Trophoblast cell (in vitro differentiated cells and primary cell): ENCODE data around the gene GRID1.
A peak's percentile ranks its signal among the peaks of the same experiment; 100 is the strongest.

ENCODE experiments used
- DNase-seq, 2 donors: peaks; one replicate each; pipeline ENCODE4 v3.0.0-alpha.2; 2016
- H2AFZ ChIP-seq: 2 replicates; pipeline ENCODE4 v1.6.1; 2013; ENCODE audit warnings: low read length, moderate library complexity, mild to moderate bottlenecking; ENCODE audit not compliant: insufficient read depth, poor library complexity
- H2AK5ac ChIP-seq: 2 replicates; pipeline ENCODE4 v1.6.1; 2013; ENCODE audit warnings: mild to moderate bottlenecking, low read length
- H2BK120ac ChIP-seq: 2 replicates; pipeline ENCODE4 v1.6.1; 2013; ENCODE audit warnings: low read length, mild to moderate bottlenecking, moderate library complexity; ENCODE audit not compliant: insufficient read depth, poor library complexity
- H2BK12ac ChIP-seq: 2 replicates; pipeline ENCODE4 v1.6.1; 2013; ENCODE audit warnings: mild to moderate bottlenecking, low read length, moderate library complexity
- H2BK5ac ChIP-seq: 2 replicates; pipeline ENCODE4 v1.6.1; 2013; ENCODE audit warnings: low read length, low read depth, moderate library complexity, mild to moderate bottlenecking; ENCODE audit not compliant: poor library complexity
- H3K14ac ChIP-seq: 2 replicates; pipeline ENCODE4 v1.6.1; 2013; ENCODE audit warnings: mild to moderate bottlenecking, low read length
- H3K18ac ChIP-seq: 2 replicates; pipeline ENCODE4 v1.6.1; 2013; ENCODE audit warnings: mild to moderate bottlenecking, low read length
- H3K23ac ChIP-seq: 2 replicates; pipeline ENCODE4 v1.6.1; 2013; ENCODE audit warnings: low read length
- H3K27ac ChIP-seq: 2 replicates; pipeline ENCODE4 v1.5.1; 2013; ENCODE audit warnings: low read depth, mild to moderate bottlenecking, inconsistent platforms, low read length, moderate library complexity
- H3K27me3 ChIP-seq: 2 replicates; pipeline ENCODE4 v1.6.1; 2013; ENCODE audit warnings: inconsistent platforms, mild to moderate bottlenecking, low read length, moderate library complexity; ENCODE audit not compliant: insufficient read depth
- H3K36me3 ChIP-seq, 2 experiments: 1 replicate in 1 of 2; 2 replicates in 1 of 2; pipeline ENCODE4 v1.6.1; 2013; ENCODE audit warnings: low read length in 2 of 2, mild to moderate bottlenecking in 2 of 2, moderate library complexity in 1 of 2; ENCODE audit not compliant: insufficient read depth in 2 of 2, control insufficient read depth in 1 of 2
- H3K4ac ChIP-seq: 2 replicates; pipeline ENCODE4 v1.6.1; 2013; ENCODE audit warnings: low read depth, mild to moderate bottlenecking, low read length, moderate library complexity
- H3K4me1 ChIP-seq, 2 experiments: 1 replicate in 1 of 2; 2 replicates in 1 of 2; pipeline ENCODE4 v1.6.1; 2013; ENCODE audit warnings: low read length in 2 of 2, mild to moderate bottlenecking in 2 of 2, moderate library complexity in 1 of 2; ENCODE audit not compliant: insufficient read depth in 2 of 2, control insufficient read depth in 1 of 2
- H3K4me2 ChIP-seq: 2 replicates; pipeline ENCODE4 v1.6.1; 2013; ENCODE audit warnings: inconsistent platforms, mild to moderate bottlenecking, low read length, moderate library complexity
- H3K4me3 ChIP-seq: 2 replicates; pipeline ENCODE4 v1.5.1; 2013; ENCODE audit warnings: mild to moderate bottlenecking, low read depth, low read length, inconsistent platforms
- H3K79me1 ChIP-seq: one replicate; pipeline ENCODE4 v1.6.1; 2013; ENCODE audit warnings: low read length
- H3K79me2 ChIP-seq: 2 replicates; pipeline ENCODE4 v1.6.1; 2013; ENCODE audit warnings: low read length, mild to moderate bottlenecking; ENCODE audit not compliant: control insufficient read depth, insufficient read depth, poor library complexity
- H3K9ac ChIP-seq: 2 replicates; pipeline ENCODE4 v1.6.1; 2013; ENCODE audit warnings: mild to moderate bottlenecking, low read length
- H3K9me3 ChIP-seq: 2 replicates; pipeline ENCODE4 v1.6.1; 2013; ENCODE audit warnings: low read depth, mild to moderate bottlenecking, control low read depth, inconsistent platforms, low read length; ENCODE audit not compliant: insufficient read depth
- H4K12ac ChIP-seq: 2 replicates; pipeline ENCODE4 v1.6.1; 2013; ENCODE audit warnings: low read depth, mild to moderate bottlenecking, low read length, moderate library complexity
- H4K8ac ChIP-seq: 2 replicates; pipeline ENCODE4 v1.6.1; 2013; ENCODE audit warnings: low read depth, mild to moderate bottlenecking, low read length, moderate library complexity
- H4K91ac ChIP-seq: one replicate; pipeline ENCODE4 v1.6.1; 2013; ENCODE audit warnings: low read depth, mild to moderate bottlenecking, low read length, moderate library complexity
- WGBS: extraction: QIAGEN DNeasy Blood & Tissue Kit; methylation state at CpG from one replicate; pipeline ENCODE4 v1.1.7; 2013; ENCODE audit warnings: missing lambda C conversion rate; ENCODE audit not compliant: insufficient read length, insufficient coverage; ENCODE audit errors: extremely low coverage; 5-methylcytosine and 5-hydroxymethylcytosine counted together

Gene GRID1

GRCh38 chr10:86160890-86161585 lies 205.6 kb downstream of the GRID1 start:
- no peak overlapping the region for H4K12ac ChIP-seq
- H3K4me3 ChIP-seq: no peak overlapping the region
- H3K79me1 ChIP-seq: no peaks in the 10 kb centered on the region
- H2AK5ac ChIP-seq: no peak overlapping the region
- H3K4ac ChIP-seq: no peak overlapping the region
- DNase-seq: peak; percentile 21 to 51
- no peaks in the 10 kb centered on the region for H3K79me2 ChIP-seq
- H3K27me3 ChIP-seq: no peaks in the 10 kb centered on the region
- no peak overlapping the region for H3K9ac ChIP-seq
- no CpG with 5 or more reads among the region's 8 CpGs for WGBS
- no peak overlapping the region for H3K27ac ChIP-seq
- H4K91ac ChIP-seq: no peak overlapping the region
- no peak overlapping the region for H2BK12ac ChIP-seq
- H4K8ac ChIP-seq: no peak overlapping the region
- H3K14ac ChIP-seq: no peak overlapping the region
- H3K4me2 ChIP-seq: no peak overlapping the region
- no peaks in the 10 kb centered on the region for H3K4me1 ChIP-seq
- no peak overlapping the region for H2BK120ac ChIP-seq
- H3K18ac ChIP-seq: no peak overlapping the region
- H3K36me3 ChIP-seq: no peaks in the 10 kb centered on the region
- peaks cover 3% of the 10 kb centered on the region for H3K9me3 ChIP-seq
- no peak overlapping the region for H3K23ac ChIP-seq
- no peak overlapping the region for H2BK5ac ChIP-seq
- no peak overlapping the region for H2AFZ ChIP-seq

DNA sequence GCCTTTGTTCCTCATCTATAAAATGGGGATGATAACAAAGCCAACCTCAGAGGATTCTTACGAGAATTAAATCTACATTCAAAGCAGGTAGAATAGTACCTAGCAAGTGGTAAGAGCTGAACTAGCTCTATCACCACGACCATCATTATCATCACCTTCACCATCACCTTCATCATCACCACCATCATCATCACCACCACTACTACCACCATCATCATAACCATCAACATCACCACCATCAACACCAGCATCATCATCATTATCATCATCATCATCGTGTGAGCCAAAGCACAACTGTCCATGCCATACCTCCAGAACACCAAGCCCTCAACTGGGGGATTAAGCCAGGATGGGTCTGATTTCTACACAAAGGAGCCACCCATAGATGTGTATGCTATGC lies 206.8 kb downstream of the GRID1 start:
- Histone ChIP-seq H3K27me3 (no peaks in the 10 kb centered on the region), H3K36me3 (no peaks in the 10 kb centered on the region), H4K91ac (no peak overlapping the region), H3K14ac (no peak overlapping the region), H2AFZ (no peak overlapping the region), H3K4me2 (no peak overlapping the region), H3K79me1 (no peaks in the 10 kb centered on the region), H2BK120ac (no peak overlapping the region), H3K79me2 (no peaks in the 10 kb centered on the region), H3K23ac (peak overlapping the region; percentile 11), H3K27ac (no peak overlapping the region), H4K8ac (no peak overlapping the region), H4K12ac (no peak overlapping the region), H2AK5ac (no peak overlapping the region), H3K4me3 (no peak overlapping the region), H3K18ac (no peak overlapping the region), H2BK12ac (no peak overlapping the region), H3K4ac (no peak overlapping the region), H3K4me1 (no peaks in the 10 kb centered on the region), H2BK5ac (no peak overlapping the region), H3K9ac (no peak overlapping the region), H3K9me3 (peaks cover 5% of the 10 kb centered on the region)
- WGBS: no CpG with 5 or more reads among the region's 3 CpGs
- no peak for DNase-seq

DNA sequence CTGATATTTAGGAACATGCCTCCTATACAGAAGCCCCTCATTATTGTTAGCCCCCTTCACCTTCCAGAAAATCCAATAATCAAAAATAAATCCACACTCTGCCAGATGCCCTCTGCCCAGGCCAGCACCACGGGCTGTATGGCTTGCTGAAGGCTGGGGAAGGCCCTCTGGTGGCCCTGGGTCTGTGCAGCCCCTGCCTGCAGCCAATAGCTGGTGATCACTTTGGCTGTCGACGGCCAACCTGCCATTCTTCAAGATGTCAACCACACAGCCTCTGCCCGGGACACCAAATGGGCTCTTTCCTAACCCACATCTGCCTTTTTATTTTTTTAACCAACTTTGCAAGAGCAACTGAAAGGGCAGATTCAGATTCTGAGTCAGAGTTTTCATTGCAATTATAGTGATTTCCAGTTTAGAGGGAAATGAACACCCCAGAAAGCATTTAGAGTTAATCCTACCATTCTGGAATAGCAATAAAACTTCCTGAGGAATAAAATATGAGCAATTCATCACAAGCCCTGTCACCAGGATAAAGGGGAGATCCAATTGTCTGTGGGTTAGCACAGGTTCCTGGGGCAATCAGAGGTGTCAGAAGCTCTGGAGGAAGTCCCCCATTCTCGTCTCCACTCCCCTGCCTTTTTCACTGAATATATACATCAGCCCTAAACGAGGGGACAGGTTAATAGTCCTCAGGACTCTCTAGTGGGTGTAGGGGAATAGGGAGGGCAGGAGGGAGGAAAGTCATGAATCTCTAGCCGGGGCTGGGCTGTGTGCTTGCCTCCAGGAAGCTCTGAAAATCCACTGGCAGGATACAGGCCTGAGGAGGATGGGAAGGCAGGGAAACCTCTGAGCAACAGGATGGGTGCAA lies 211.3 kb downstream of the GRID1 start:
- Histone ChIP-seq H3K9me3 (peaks cover 5% of the 10 kb centered on the region), H3K79me2 (no peaks in the 10 kb centered on the region), H3K36me3 (no peaks in the 10 kb centered on the region), H3K9ac (no peak overlapping the region), H2BK120ac (no peak overlapping the region), H4K12ac (no peak overlapping the region), H3K27me3 (no peaks in the 10 kb centered on the region), H3K23ac (no peak overlapping the region), H3K4me2 (no peak overlapping the region), H2BK5ac (no peak overlapping the region), H3K79me1 (no peaks in the 10 kb centered on the region), H3K4me1 (no peaks in the 10 kb centered on the region), H2AFZ (no peak overlapping the region), H2AK5ac (no peak overlapping the region), H3K4me3 (no peak overlapping the region), H4K8ac (no peak overlapping the region), H2BK12ac (no peak overlapping the region), H4K91ac (no peak overlapping the region), H3K27ac (no peak overlapping the region), H3K14ac (no peak overlapping the region), H3K4ac (no peak overlapping the region), H3K18ac (no peak overlapping the region)
- DNase-seq: no peak
- WGBS: no CpG with 5 or more reads among the region's 7 CpGs

DNA sequence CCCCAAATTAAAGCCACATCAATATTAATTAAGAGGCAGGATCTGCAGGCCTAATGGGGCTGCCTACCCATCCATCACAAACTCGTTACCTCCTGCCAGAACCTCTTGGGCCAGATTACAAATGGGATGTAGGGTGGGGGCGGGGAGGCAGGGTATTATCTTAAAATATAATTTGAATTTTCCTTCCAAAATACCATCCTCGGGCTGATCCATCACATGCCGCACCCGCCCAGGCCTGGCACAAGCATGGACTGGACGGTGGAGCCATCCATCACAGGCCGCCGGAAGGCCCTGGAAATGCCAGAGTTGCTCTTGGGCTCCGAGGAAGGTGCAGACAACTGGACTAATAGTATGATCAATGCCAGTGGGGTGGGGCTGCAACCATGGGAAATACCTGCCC lies 212.8 kb downstream of the GRID1 start:
- Histone ChIP-seq H3K79me1 (no peaks in the 10 kb centered on the region), H3K4me3 (no peak overlapping the region), H3K14ac (no peak overlapping the region), H2AK5ac (no peak overlapping the region), H3K4me2 (no peak overlapping the region), H2BK5ac (no peak overlapping the region), H2BK12ac (no peak overlapping the region), H3K4ac (no peak overlapping the region), H3K27me3 (no peaks in the 10 kb centered on the region), H3K27ac (no peak overlapping the region), H3K36me3 (no peaks in the 10 kb centered on the region), H2BK120ac (no peak overlapping the region), H3K9me3 (peaks cover 5% of the 10 kb centered on the region), H3K79me2 (no peaks in the 10 kb centered on the region), H3K9ac (no peak overlapping the region), H2AFZ (no peak overlapping the region), H3K4me1 (no peaks in the 10 kb centered on the region), H3K18ac (no peak overlapping the region), H4K8ac (no peak overlapping the region), H4K12ac (no peak overlapping the region), H3K23ac (no peak overlapping the region), H4K91ac (no peak overlapping the region)
- DNase-seq: no peak
- no CpG with 5 or more reads among the region's 9 CpGs for WGBS
